SK-N-SH (cell line): ENCODE data around the gene STXBP6. TPM values are rescaled to one million over a fixed set of nuclear protein-coding genes. Genes with fewer than 3 reads are reported as not detected.

Experiments
- CTCF ChIA-PET: fragments of 300-600, 350-600 bp; formaldehyde crosslinking; extraction: SDS; loops from one replicate; lab custom pipeline; 2021; lab: Yijun Ruan, JAX
- POLR2A ChIA-PET: fragments of 350-600 bp; sonication (Branson Sonifier 250); formaldehyde crosslinking; extraction: SDS; loops from one replicate; lab custom pipeline; 2020; ENCODE audit warnings: antibody characterized with exemption, inconsistent platforms; lab: Yijun Ruan, JAX
- DNase-seq: peaks from one replicate; pipeline ENCODE4 v3.0.0; 2012
- H2AFZ ChIP-seq: fragments of 200-600 bp; sonication (generic); 2 replicates; pipeline ENCODE4 v1.8.1; 2016; ENCODE audit warnings: antibody characterized with exemption, mild to moderate bottlenecking, low read depth
- H3F3A ChIP-seq: fragments of 200-600 bp; sonication (generic); replicated peaks from 2 replicates; pipeline ENCODE3; 2016; ENCODE audit warnings: antibody characterized with exemption, mild to moderate bottlenecking; ENCODE audit not compliant: insufficient read depth
- H3K27ac ChIP-seq, 2 experiments: fragments of 200-500 bp in 1 of 2; fragments of 200-600 bp in 1 of 2; sonication (Bioruptor generic) in 1 of 2; sonication (generic), shearing (Covaris generic) in 1 of 2; 2 replicates each; pipeline versions ENCODE4 v1.5.1 to v1.6.1; 2014 to 2016; ENCODE audit warnings: low read depth in 2 of 2, inconsistent platforms in 1 of 2, low read length in 1 of 2, mild to moderate bottlenecking in 1 of 2, mixed read lengths in 1 of 2
- H3K27me3 ChIP-seq: fragments of 200-600 bp; sonication (generic), shearing (Covaris generic); 2 replicates; pipeline ENCODE4 v1.6.1; 2016; ENCODE audit warnings: mixed run types; ENCODE audit not compliant: insufficient read depth
- H3K36me3 ChIP-seq, 2 experiments: fragments of 200-500 bp in 1 of 2; fragments of 200-600 bp in 1 of 2; sonication (Bioruptor generic) in 1 of 2; sonication (generic) in 1 of 2; replicated peaks in 1 of 2; 2 replicates each; pipeline versions ENCODE3 to v1.5.1; 2014 to 2016; ENCODE audit warnings: low read length in 1 of 2, mild to moderate bottlenecking in 1 of 2; ENCODE audit not compliant: insufficient read depth in 2 of 2, control insufficient read depth in 1 of 2
- H3K4me1 ChIP-seq, 2 experiments: fragments of 200-500 bp in 1 of 2; fragments of 200-600 bp in 1 of 2; sonication (Bioruptor generic) in 1 of 2; sonication (generic), shearing (Covaris generic) in 1 of 2; 2 replicates each; pipeline versions ENCODE4 v1.5.1 to v1.6.1; 2014 to 2016; ENCODE audit warnings: low read depth in 1 of 2, low read length in 1 of 2, mixed run types in 1 of 2; ENCODE audit not compliant: insufficient read depth in 2 of 2, control insufficient read depth in 1 of 2
- H3K4me2 ChIP-seq: fragments of 200-600 bp; sonication (generic), shearing (Covaris generic); 2 replicates; pipeline ENCODE4 v1.6.1; 2017; ENCODE audit warnings: mixed run types
- H3K4me3 ChIP-seq, 2 experiments: fragments of 200-500 bp in 1 of 2; fragments of 200-600 bp in 1 of 2; sonication (Bioruptor generic) in 1 of 2; sonication (generic), shearing (Covaris generic) in 1 of 2; 2 replicates each; pipeline versions ENCODE4 v1.5.1 to v1.8.1; 2014 to 2016; ENCODE audit warnings: low read depth in 2 of 2, inconsistent platforms in 1 of 2, low read length in 1 of 2, mild to moderate bottlenecking in 1 of 2, mixed read lengths in 1 of 2, moderate library complexity in 1 of 2
- H3K79me2 ChIP-seq: fragments of 200-600 bp; sonication (generic); 2 replicates; pipeline ENCODE4 v1.8.1; 2017; ENCODE audit warnings: mild to moderate bottlenecking; ENCODE audit not compliant: insufficient read depth
- H3K9ac ChIP-seq: fragments of 200-600 bp; sonication (generic); 2 replicates; pipeline ENCODE4 v1.6.1; 2017; ENCODE audit warnings: mixed run types
- H3K9me2 ChIP-seq: fragments of 200-600 bp; sonication (generic); 2 replicates; pipeline ENCODE4 v1.6.1; 2017; ENCODE audit warnings: mixed run types
- H3K9me3 ChIP-seq: fragments of 200-600 bp; sonication (generic); 2 replicates; pipeline ENCODE4 v1.6.1; 2017; ENCODE audit warnings: mixed run types, mild to moderate bottlenecking, moderate library complexity
- H4K20me1 ChIP-seq: fragments of 200-600 bp; sonication (generic); 2 replicates; pipeline ENCODE4 v1.6.1; 2017; ENCODE audit warnings: mild to moderate bottlenecking, mixed run types; ENCODE audit not compliant: insufficient read depth
- CHD2 ChIP-seq: fragments of 150-350 bp; IDR thresholded peaks from 2 replicates; pipeline ENCODE4 v1.6.1; 2018; ENCODE audit warnings: low read length; ENCODE audit not compliant: partially characterized antibody
- ELF1 ChIP-seq: IDR thresholded peaks from 2 replicates; pipeline ENCODE4 v1.4.0; 2012
- EZH2phosphoT487 ChIP-seq: fragments of 200-600 bp; sonication (generic); IDR thresholded peaks from 2 replicates; pipeline ENCODE4 v1.6.1; 2017; ENCODE audit warnings: low read depth, mixed run types, mild to moderate bottlenecking, antibody characterized with exemption, moderate library complexity, borderline replicate concordance
- FOXJ3 ChIP-seq: sonication (generic); formaldehyde crosslinking; IDR thresholded peaks from 2 replicates; pipeline ENCODE4 v1.5.1; 2020; ENCODE audit warnings: mild to moderate bottlenecking, missing genetic modification reagents
- GATA2 ChIP-seq: sonication (generic); formaldehyde crosslinking; IDR thresholded peaks from 2 replicates; pipeline ENCODE4 v1.5.0; 2020; ENCODE audit warnings: mild to moderate bottlenecking, missing genetic modification reagents
- JUND ChIP-seq: IDR thresholded peaks from 2 replicates; pipeline ENCODE4 v1.4.0; 2012
- MAX ChIP-seq: IDR thresholded peaks from 2 replicates; pipeline ENCODE4 v1.4.0; 2012; ENCODE audit warnings: low read depth
- NFIC ChIP-seq: IDR thresholded peaks from 2 replicates; pipeline ENCODE4 v1.4.0; 2012; ENCODE audit warnings: borderline replicate concordance
- POLR2AphosphoS5 ChIP-seq: IDR thresholded peaks from 2 replicates; pipeline ENCODE4 v1.6.1; 2012; ENCODE audit warnings: low read depth, low read length
- RAD21 ChIP-seq: IDR thresholded peaks from 2 replicates; pipeline ENCODE4 v1.6.1; 2012; ENCODE audit warnings: mild to moderate bottlenecking, low read length
- RCOR1 ChIP-seq: fragments of 150-350 bp; IDR thresholded peaks from 2 replicates; pipeline ENCODE4 v1.6.1; 2017; ENCODE audit warnings: antibody characterized with exemption, low read length
- RXRA ChIP-seq: IDR thresholded peaks from 2 replicates; pipeline ENCODE4 v1.4.0; 2012; ENCODE audit warnings: low read depth, mild to moderate bottlenecking, borderline replicate concordance
- SIN3A ChIP-seq: IDR thresholded peaks from 2 replicates; pipeline ENCODE4 v1.6.1; 2012; ENCODE audit warnings: low read depth, mild to moderate bottlenecking, low read length, moderate library complexity, borderline replicate concordance
- TEAD4 ChIP-seq: IDR thresholded peaks from 2 replicates; pipeline ENCODE4 v1.4.0; 2012; ENCODE audit warnings: mild to moderate bottlenecking, borderline replicate concordance; ENCODE audit not compliant: insufficient read depth
- USF2 ChIP-seq: fragments of 150-350 bp; IDR thresholded peaks from 2 replicates; pipeline ENCODE4 v1.6.1; 2017; ENCODE audit warnings: antibody characterized with exemption, low read length, low read depth, borderline replicate concordance
- YY1 ChIP-seq: IDR thresholded peaks from 2 replicates; pipeline ENCODE4 v1.4.0; 2012; ENCODE audit warnings: low read depth, mild to moderate bottlenecking
- WGBS: methylation state at CpG from one replicate; pipeline ENCODE4 v1.1.6; 2017; ENCODE audit warnings: low lambda C conversion rate; 5-methylcytosine and 5-hydroxymethylcytosine counted together
- polyA plus RNA-seq, 3 experiments: library from polyadenylated mRNA; depleted of rRNA; stranded (reverse); fragments of >200 nt; gene quantifications; 2 replicates each; pipeline ENCODE4 v1.2.3, GENCODE V29; 2012

The STXBP6 gene
- polyA plus RNA-seq, 1 of the 3 experiments (the other 2 are of a cell fraction) = 0.16 TPM

- no peaks in the 10 kb centered on the region for H4K20me1 ChIP-seq
Observed at GRCh38 chr14:24986206-24986893, 63.6 kb downstream of the STXBP6 start.

GRCh38 chr14:24984846-24985589 lies 64.9 kb downstream of the STXBP6 start:
- no peaks in the 10 kb centered on the region for H4K20me1 ChIP-seq
- DNase-seq = no peak
- H3F3A ChIP-seq = no peaks in the 10 kb centered on the region
- H3K4me1 ChIP-seq = no peaks in the 10 kb centered on the region
- 2% methylated on average over 6 of the region's 6 CpGs for WGBS
- H3K9me3 ChIP-seq = no peaks in the 10 kb centered on the region
- TF ChIP-seq RAD21 (no peak), JUND (no peak), EZH2phosphoT487 (no peak), RCOR1 (no peak), MAX (no peak), GATA2 (CRISPR knock-in tag) (no peak), NFIC (no peak), POLR2AphosphoS5 (no peak), FOXJ3 (CRISPR knock-in tag) (no peak), USF2 (no peak), CHD2 (no peak), TEAD4 (no peak), ELF1 (no peak)
- H3K9ac ChIP-seq = no peak overlapping the region
- H3K27me3 ChIP-seq = no peaks in the 10 kb centered on the region
- H3K9me2 ChIP-seq = no peaks in the 10 kb centered on the region
- no peak overlapping the region for H2AFZ ChIP-seq
- ChIA-PET CTCF (no interaction called here), POLR2A (no interaction called here)
- no peak overlapping the region for H3K4me3 ChIP-seq
- H3K79me2 ChIP-seq = no peaks in the 10 kb centered on the region
- no peaks in the 10 kb centered on the region for H3K36me3 ChIP-seq
- no peak overlapping the region for H3K4me2 ChIP-seq
- no peak overlapping the region for H3K27ac ChIP-seq

More at GRCh38 chr14:24986206-24986893, 63.6 kb downstream of the STXBP6 start:
- TF ChIP-seq SIN3A (no peak), RXRA (no peak), YY1 (no peak)
- ChIA-PET CTCF (no interaction called here), POLR2A (no interaction called here)
- H3K27me3 ChIP-seq = no peaks in the 10 kb centered on the region; the same call in 1 of the 2 replicates
- H3K9me3 ChIP-seq = no peaks in the 10 kb centered on the region
- WGBS = 15% methylated on average over 4 of the region's 4 CpGs
- no peak for DNase-seq
- H3K9me2 ChIP-seq = no peaks in the 10 kb centered on the region
- H3K79me2 ChIP-seq = no peaks in the 10 kb centered on the region
- H3K27ac ChIP-seq = no peak overlapping the region
- H3K4me3 ChIP-seq = no peak overlapping the region
- H3F3A ChIP-seq = no peaks in the 10 kb centered on the region
- H3K4me1 ChIP-seq = no peaks in the 10 kb centered on the region
- no peak overlapping the region for H3K4me2 ChIP-seq
- no peaks in the 10 kb centered on the region for H3K36me3 ChIP-seq
- no peak overlapping the region for H3K9ac ChIP-seq
- H2AFZ ChIP-seq = no peak overlapping the region
